Right lobe of liver (tissue), 6 donors: Measurements from ENCODE around the gene IFNAR2. TPM values are rescaled to one million over a fixed set of nuclear protein-coding genes. Genes with fewer than 3 reads are reported as not detected.

Experiments used
- ATAC-seq, 4 donors: fragments of 200-7000 bp; cut with Tn5 transposase; one replicate each; pipeline ENCODE4 v1.9.1; 2020; ENCODE audit warnings: mild to moderate bottlenecking in 4 of 4, moderate library complexity in 4 of 4
- DNase-seq, 3 donors: peaks; one replicate each; pipeline ENCODE4 v3.0.0-alpha.2; 2020
- H3K27ac ChIP-seq, 3 donors: fragments of 200-600 bp; one replicate each; pipeline ENCODE4 v1.8.0; 2022
- H3K27me3 ChIP-seq, 2 donors: fragments of 200-600 bp; one replicate each; pipeline ENCODE4 v1.8.0; 2022
- H3K36me3 ChIP-seq, 4 donors: fragments of 200-600 bp; sonication (generic) in 1 of 4; one replicate each; pipeline versions ENCODE4 v1.5.1 to v1.8.0; 2017 to 2022; ENCODE audit warnings: control low read depth in 1 of 4
- H3K4me1 ChIP-seq, 4 donors: fragments of 200-600 bp; sonication (generic) in 1 of 4; one replicate each; pipeline versions ENCODE4 v1.5.1 to v1.8.0; 2017 to 2022; ENCODE audit warnings: control low read depth in 1 of 4
- H3K4me3 ChIP-seq, 3 donors: fragments of 200-600 bp; one replicate each; pipeline ENCODE4 v1.8.0; 2022
- H3K9me3 ChIP-seq, 4 donors: fragments of 200-600 bp; sonication (generic) in 1 of 4; one replicate each; pipeline versions ENCODE4 v1.5.1 to v1.8.0; 2017 to 2022; ENCODE audit warnings: control low read depth in 1 of 4
- CTCF ChIP-seq, 4 donors: fragments of 200-600 bp in 3 of 4; fragments of 450-650 bp in 1 of 4; IDR thresholded peaks; one replicate each; pipeline versions ENCODE4 v1.5.1 to v1.8.0; 2016 to 2022; ENCODE audit warnings: antibody characterized with exemption in 4 of 4, mild to moderate bottlenecking in 2 of 4
- POLR2A ChIP-seq: fragments of 450-650 bp; IDR thresholded peaks from one replicate; pipeline ENCODE4 v1.6.1; 2017; ENCODE audit warnings: antibody characterized with exemption, mild to moderate bottlenecking
- WGBS: methylation state at CpG from one replicate; pipeline ENCODE4 v1.1.6; 2018; ENCODE audit warnings: low coverage, low lambda C conversion rate; ENCODE audit not compliant: insufficient coverage; ENCODE audit errors: missing lambda C conversion rate; 5-methylcytosine and 5-hydroxymethylcytosine counted together
- intact Hi-C, 2 donors: fragments of 100-400 bp; cut with DNase I; formaldehyde crosslinking; loops; one replicate each; pipeline versions ENCODE4 v1.11.2 to v1.14.1; 2022
- total RNA-seq, 6 experiments: library from RNA; depleted of rRNA in 2 of 6; stranded (reverse); fragments of >200 nt in 2 of 6; fragmentation: NEBNext Ultra II Directional in 3 of 6; extraction: Animal tissue kit (Norgen Biotek cat#: 25700) in 3 of 6; gene quantifications; one replicate each; pipeline versions ENCODE4 v1.1.0 to v1.2.4, GENCODE V29; 2016 to 2023
- donor health status: DM: no; HTN: yes; CAD: no.
- donor health status: DM: no; HTN: no; CAD: no.
- donor health status: DM: no; HTN: no; CAD: no.
- donor health status: DM: no; HTN: yes; CAD: no.
- donor health status: DM: no; HTN: yes; CAD: no.

IFNAR2 gene
- total RNA-seq, 6 experiments from 2014 or later = 12.4 to 35.5 (median 16.3) TPM

- 34% methylated on average over 3 of the region's 3 CpGs for WGBS
- intact Hi-C loops = no loop called here
- H3K9me3 ChIP-seq = no peaks in the 10 kb centered on the region
- no peaks in the 10 kb centered on the region for H3K27me3 ChIP-seq
- TF ChIP-seq CTCF (IDR thresholded peaks at IDR 0.05) = no peak
- TF ChIP-seq POLR2A = no peak
- ATAC-seq = no peak
- no peaks in the 10 kb centered on the region for H3K36me3 ChIP-seq
- H3K27ac ChIP-seq = peak overlapping the region in 2 of 3 donors; percentile 35 to 74
- peaks cover 0 to 54% (median 16%) of the 10 kb centered on the region in 4 donors for H3K4me1 ChIP-seq
- H3K4me3 ChIP-seq = no peak overlapping the region
- DNase-seq = no peak
Measured at GRCh38 chr21:33228455-33228854, 1.3 kb upstream of the IFNAR2 start.

- H3K4me3 ChIP-seq = peak overlapping the region in 2 of 3 donors; percentile 97 to 98
- ATAC-seq = no peak
- WGBS = 47% methylated on average over 18 of the region's 18 CpGs
Measured at GRCh38 chr21:33229099-33229783, 497 bp upstream of the IFNAR2 start.

GRCh38 chr21:33230545-33231324 is 997 bp downstream of the IFNAR2 start:
- Histone ChIP-seq H3K27ac (peak overlapping the region; percentile 93 to 98 (median 93)), H3K9me3 (no peaks in the 10 kb centered on the region), H3K27me3 (no peaks in the 10 kb centered on the region), H3K4me1 (peaks cover 0 to 37% (median 16%) of the 10 kb centered on the region in 4 donors), H3K36me3 (no peaks in the 10 kb centered on the region), H3K4me3 (peak overlapping the region; percentile 97 to 99 (median 98))
- intact Hi-C loops = no loop called here
- ATAC-seq (peak; percentile 24 to 52 (median 44)), DNase-seq (peak; percentile 67 to 70 (median 67))
- TF ChIP-seq POLR2A (no peak), CTCF (IDR thresholded peaks at IDR 0.05) (peak in 2 of 4 donors; percentile 11 to 13)
- WGBS = under 1% methylated on average over 16 of the region's 30 CpGs

More at GRCh38 chr21:33229099-33229783, 497 bp upstream of the IFNAR2 start:
- no peak for DNase-seq
- no peak for TF ChIP-seq POLR2A
- no peak for TF ChIP-seq CTCF (IDR thresholded peaks at IDR 0.05)
- H3K27me3 ChIP-seq = no peaks in the 10 kb centered on the region
- intact Hi-C loops = no loop called here
- H3K4me1 ChIP-seq = peaks cover 0 to 52% (median 16%) of the 10 kb centered on the region in 4 donors
- peak overlapping the region in 2 of 3 donors; percentile 34 to 93 for H3K27ac ChIP-seq
- no peaks in the 10 kb centered on the region for H3K36me3 ChIP-seq
- no peaks in the 10 kb centered on the region for H3K9me3 ChIP-seq

- intact Hi-C loops = no loop called here
- WGBS = 10% methylated on average over 8 of the region's 8 CpGs
- peaks cover 0 to 35% (median 15%) of the 10 kb centered on the region in 4 donors for H3K4me1 ChIP-seq
Measured at GRCh38 chr21:33231526-33231925, 1.8 kb downstream of the IFNAR2 start.

More at GRCh38 chr21:33231526-33231925, 1.8 kb downstream of the IFNAR2 start:
- no peak for TF ChIP-seq POLR2A
- no peak for TF ChIP-seq CTCF (IDR thresholded peaks at IDR 0.05)
- Histone ChIP-seq H3K27ac (peak overlapping the region in 2 of 3 donors; percentile 93 to 98), H3K9me3 (no peaks in the 10 kb centered on the region), H3K4me3 (peak overlapping the region; percentile 97 to 99 (median 98)), H3K27me3 (no peaks in the 10 kb centered on the region), H3K36me3 (no peaks in the 10 kb centered on the region)
- ATAC-seq (no peak), DNase-seq (no peak)
